HG02884 (cell line): ENCODE results near the gene MET.
A peak's percentile ranks its signal among the peaks of the same experiment; 100 is the strongest.

ENCODE experiments used
- ATAC-seq: cut with Tn5 transposase; IDR thresholded peaks from one replicate; pipeline ENCODE4 v1.9.1; 2021; ENCODE audit warnings: mild to moderate bottlenecking, moderate library complexity; ENCODE audit not compliant: unreplicated experiment

Gene MET

DNA sequence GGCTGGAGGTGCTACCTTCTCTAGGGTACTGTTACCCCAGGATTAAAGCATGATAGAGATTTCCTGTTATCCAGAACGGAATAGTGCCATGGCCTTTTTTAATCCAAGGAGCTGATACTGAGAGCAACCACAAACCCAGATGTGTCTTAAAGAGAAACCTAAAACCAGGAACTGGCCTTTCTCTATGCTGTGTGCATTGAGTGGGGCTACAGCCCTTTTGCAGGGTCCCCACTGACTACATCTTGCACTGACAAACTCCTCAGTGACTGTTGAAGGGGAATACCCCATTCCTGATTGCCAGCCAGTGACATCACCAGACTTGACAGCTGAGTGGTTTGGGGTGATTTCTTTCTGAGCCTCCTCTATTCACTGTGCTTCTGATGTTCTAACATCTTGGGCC is 108.5 kb downstream of the MET start:
- no peak for ATAC-seq

GRCh38 chr7:116780966-116781365 is 109.0 kb downstream of the MET start:
- ATAC-seq, result no peak

GRCh38 chr7:116781584-116781983 is 109.6 kb downstream of the MET start:
- no peak for ATAC-seq

- no peak for ATAC-seq
These were observed 110.2 kb downstream of the MET start for GRCh38 chr7:116782177-116782711.

DNA sequence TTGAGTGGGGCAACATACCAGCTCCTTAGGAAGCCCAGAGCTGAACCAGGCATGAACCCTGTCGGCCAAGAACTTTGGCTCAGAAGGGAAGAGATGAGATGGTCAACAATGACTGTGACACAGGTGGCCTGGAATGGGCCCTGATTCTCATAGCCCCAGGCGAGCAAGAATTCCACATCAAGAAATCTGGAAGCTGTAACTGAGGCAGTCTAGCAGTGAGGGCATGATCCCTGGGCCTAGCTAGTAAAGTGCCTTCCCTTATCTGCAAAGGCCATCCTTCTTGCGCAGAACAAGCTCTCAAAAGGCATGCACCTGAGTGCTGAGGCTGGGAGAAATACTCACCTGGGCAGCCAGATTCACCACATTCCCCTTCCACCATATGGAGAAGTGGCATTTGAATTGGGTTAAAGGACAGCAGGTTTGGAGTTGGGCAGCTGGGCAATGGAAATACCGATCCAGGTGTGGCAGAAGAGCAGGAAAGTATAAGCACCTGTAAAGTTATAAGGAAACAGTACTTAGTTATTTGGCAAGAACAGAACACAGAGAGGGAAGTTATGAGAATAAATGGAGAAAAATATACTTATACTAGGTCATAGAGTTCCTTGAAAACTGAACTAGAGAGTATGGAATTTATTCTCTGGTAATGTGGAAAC is 111.8 kb downstream of the MET start:
- ATAC-seq, result no peak

- no peak for ATAC-seq
These were observed 112.7 kb downstream of the MET start for GRCh38 chr7:116784647-116785046.

DNA sequence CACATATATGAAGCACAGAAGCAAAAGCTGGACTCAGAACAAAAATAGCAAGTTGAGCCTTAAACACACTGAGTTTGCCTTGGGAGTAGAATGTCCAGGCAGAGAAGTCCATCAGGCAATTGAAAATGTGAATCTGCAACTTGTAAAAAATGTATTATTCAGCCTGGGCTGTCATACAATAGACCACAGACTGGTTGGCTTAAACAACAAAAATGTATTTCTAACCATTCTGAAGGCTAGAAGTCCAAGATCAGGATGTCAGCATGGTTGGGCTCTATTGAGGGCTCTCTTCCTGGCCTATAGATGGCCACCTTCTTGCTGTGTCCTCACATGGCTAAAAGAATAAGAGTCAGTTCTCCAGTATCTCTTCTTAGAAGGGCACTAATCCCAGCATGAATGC is 113.8 kb downstream of the MET start:
- no peak for ATAC-seq

DNA sequence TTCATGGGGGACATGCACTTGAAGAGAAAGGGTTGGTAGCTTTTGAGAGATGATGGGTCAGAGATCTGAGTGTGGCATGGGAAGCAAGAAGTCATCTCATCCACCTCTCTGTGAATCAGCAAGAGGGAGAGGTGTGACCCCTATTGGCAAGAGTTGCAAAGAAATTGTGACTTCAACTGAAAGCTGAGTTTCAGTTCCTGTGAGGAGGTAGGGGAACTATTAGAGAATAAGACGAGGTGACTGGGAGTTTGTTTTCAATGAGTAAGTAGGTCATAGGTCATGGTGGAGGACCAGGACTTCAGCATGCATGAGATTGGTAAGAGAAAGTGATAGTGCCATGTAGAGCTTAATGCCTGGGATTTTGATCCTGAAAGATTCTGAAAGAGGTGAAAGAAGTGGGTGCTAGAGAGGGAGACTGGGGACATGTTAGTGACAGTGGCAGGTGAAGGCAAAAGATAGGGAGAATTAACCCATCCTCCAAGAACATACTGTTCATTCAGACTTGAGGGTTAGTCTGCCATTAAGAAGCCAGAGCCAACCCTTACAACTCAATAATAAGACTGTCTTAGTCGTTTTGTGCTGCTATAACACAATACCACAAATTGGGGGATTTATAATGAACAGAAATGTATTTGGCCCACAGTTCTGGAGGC is 114.9 kb downstream of the MET start:
- peak; percentile 100 for ATAC-seq

DNA sequence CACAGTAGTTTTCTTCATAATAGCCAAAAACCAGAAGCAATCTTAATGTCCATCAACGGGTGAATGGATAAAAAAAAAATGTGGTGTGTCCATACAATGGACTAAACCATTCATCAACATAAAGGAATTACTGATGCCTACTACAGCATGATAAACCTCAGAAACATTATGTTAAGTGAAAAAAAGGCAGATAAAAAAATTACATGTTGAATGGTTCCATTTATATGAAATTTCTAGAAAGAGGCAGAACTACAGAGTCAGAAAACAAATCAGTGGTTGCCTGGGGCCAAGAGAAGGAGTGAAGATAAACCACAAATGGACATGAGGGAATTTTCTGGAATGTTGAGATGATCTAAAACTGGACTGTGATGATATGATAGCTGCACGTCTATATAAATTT is 115.9 kb downstream of the MET start:
- no peak for ATAC-seq

DNA sequence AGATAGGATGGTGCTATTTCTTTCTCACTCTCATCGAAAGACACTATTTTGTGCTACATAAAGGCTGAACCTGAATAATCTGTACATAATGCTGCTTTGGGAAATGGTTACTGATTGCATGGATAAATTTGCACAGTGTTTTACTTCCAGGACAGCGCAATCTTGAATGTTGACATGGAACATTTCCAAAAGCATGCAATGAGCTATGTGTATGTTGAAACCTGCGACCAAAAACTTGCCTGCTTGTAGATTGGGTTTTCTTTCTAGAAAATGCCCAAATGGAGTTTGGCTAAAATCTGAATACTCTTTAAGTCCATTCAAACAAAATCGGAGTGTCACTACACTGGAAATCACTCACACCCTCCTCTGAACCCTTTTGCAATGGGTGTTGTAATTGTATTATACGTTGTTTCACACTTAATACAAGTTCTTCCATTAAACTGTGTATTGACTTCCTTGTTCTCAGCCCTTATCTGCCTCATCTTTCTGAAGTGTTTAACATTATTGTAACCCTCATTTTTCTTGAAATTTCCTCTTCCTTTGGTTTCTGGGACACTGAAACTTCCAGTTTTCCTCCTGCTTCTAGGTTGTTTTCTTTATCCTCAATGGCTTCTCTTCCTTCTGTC is 116.7 kb downstream of the MET start:
- no peak for ATAC-seq

- no peak for ATAC-seq
These were observed 118.0 kb downstream of the MET start for GRCh38 chr7:116790025-116790424.

GRCh38 chr7:116792813-116793212 is 120.8 kb downstream of the MET start:
- no peak for ATAC-seq

DNA sequence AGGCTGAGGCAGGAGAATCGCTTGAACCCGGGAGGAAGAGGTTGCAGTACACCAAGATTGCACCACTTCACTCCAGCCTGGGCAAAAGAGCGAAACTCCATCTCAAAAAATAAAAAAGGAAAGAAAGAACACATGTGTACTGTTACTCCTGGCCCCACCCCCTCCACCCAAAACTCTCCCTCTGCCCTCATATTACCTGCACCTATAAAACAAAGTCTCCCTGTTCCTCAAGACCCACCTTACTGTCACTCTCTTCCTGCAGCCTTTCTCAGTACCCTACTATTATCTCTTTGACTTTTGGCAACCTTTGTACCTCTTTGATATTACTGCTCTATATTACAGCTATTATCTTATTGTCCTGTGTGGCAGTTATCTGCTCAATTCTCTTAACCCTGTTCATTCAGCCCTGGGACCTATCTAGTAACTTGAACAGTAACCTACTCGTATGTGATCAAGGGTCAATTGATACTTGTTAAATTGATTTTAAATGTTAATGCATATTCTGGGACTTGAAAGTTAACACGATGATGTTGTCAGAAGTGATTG is 121.9 kb downstream of the MET start:
- no peak for ATAC-seq

DNA sequence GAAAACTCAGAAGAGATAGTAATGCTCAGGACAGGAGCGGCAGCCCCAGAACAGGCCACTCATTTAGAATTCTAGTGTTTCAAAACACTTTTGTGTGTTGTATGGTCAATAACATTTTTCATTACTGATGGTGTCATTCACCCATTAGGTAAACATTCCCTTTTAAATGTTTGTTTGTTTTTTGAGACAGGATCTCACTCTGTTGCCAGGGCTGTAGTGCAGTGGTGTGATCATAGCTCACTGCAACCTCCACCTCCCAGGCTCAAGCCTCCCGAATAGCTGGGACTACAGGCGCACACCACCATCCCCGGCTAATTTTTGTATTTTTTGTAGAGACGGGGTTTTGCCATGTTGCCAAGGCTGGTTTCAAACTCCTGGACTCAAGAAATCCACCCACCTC is 124.5 kb downstream of the MET start:
- ATAC-seq, result no peak

DNA sequence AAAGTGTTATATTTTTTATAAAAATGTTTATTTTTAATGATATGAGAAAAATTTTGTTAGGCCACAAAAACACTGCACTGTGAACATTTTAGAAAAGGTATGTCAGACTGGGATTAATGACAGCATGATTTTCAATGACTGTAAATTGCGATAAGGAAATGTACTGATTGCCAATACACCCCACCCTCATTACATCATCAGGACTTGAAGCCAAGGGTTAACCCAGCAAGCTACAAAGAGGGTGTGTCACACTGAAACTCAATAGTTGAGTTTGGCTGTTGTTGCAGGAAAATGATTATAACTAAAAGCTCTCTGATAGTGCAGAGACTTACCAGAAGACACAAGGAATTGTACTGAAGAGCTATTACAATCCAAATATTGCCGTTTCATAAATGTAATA is 125.6 kb downstream of the MET start:
- no peak for ATAC-seq

GRCh38 chr7:116798232-116798631 is 126.2 kb downstream of the MET start:
- no peak for ATAC-seq

- no peak for ATAC-seq
These were observed 127.9 kb downstream of the MET start for GRCh38 chr7:116799916-116800315.

GRCh38 chr7:116800594-116800993 is 128.6 kb downstream of the MET start:
- no peak for ATAC-seq

DNA sequence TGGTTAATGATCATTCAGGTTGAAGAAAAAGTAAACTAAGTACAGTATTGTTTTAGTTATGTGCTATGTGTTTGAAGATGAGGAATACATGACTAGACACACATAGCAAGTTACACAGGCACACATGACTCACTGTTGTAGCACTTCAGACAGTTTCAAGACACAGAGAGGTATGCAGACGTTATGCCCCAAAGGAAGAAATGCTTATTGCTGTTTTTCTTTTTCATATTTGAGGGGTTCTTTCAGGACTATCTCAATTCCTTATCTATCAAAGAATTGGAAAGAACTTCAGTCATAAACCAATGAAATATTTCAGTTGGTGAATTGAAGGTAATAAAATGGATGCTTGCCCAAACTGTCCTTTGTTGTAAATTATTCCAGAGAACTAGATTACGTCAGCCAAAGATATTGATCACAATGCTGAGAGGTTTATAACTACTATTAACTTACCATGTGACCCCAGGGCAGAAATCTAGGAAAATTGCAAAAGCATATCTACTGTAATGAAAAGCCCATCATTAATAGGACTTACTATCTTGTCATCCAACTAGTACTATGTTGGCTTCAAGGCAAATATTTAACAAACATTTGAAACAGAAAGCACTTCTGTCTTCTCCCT is 129.2 kb downstream of the MET start:
- no peak for ATAC-seq

DNA sequence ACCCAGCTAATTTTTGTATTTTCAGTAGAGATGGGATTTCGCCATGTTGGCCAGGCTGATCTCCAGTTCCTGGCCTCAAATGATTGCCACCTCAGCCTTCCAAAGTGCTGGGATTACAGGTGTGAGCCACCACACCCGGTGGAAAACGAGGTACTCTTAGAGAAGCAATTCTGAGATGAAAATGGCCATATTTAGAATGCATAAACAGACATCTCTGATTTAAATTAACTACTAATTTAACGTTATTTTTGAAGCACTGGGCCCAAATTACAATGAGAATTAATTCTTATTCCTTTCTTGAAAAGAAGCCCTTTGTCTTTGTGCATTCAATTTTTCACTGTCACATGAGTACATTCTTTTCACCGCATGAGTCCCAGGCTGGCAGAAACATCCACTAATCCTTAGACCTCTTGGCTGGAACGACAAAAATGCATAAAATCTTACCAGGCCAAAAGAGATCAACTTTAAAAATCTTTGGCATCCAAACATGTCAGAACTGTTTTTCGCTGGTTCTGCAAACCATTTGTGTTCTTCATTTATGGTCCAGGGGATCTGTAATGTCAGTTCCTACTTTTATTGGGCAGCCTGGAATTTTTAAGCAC is 130.2 kb downstream of the MET start:
- no peak for ATAC-seq

- ATAC-seq, result peak; percentile 79
These were observed 130.8 kb downstream of the MET start for GRCh38 chr7:116802746-116803152.
